ENCODE data around the gene ZBTB7A.
A peak's percentile ranks its signal among the peaks of the same experiment; 100 is the strongest.

The ZBTB7A gene

DNA sequence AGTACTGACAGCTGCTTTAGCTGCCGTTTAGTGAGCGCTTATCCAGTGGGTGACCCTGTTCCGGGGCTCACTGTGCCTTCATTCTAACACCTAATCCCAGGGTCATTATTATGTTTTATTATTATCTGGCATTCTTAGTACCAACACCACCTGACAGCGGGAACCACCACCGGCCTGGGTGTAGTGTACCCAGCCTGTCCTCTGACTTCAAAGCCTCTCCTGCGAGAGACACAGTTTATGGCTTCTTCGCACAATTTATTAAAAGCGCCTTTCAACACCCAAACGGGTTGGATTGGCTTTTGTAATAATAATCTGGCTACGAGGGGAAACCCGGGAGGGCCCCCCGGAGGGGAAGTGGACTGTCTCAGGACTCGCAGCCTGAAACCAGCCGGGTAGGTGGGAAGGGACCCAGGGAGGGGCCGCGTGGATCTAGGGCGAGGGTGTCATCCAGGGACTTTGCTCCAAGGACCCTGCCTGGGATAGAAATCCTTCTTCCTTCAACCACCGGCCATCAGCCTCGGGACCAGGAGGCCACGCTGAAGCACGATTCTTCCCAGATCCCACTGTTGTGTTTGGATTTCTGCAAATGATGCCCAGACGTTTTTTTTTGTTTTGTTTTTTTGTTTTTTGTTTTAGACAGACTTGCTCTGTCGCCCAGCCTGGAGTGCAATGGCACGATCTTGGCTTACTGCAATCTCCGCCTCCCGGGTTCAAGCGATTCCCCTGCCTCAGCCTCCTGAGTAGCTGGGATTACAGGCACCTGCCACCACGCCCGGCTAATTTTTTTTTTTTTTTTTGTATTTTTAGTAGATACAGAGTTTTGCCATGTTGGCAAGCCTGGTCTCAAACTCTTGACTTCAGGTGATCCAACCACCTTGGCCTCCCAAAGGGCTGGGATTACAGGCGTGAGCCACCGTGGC lies 1.6 kb upstream of the ZBTB7A start:
- DNase-seq (ENCODE audit: low read depth in 2 of 2) = no peak

DNA sequence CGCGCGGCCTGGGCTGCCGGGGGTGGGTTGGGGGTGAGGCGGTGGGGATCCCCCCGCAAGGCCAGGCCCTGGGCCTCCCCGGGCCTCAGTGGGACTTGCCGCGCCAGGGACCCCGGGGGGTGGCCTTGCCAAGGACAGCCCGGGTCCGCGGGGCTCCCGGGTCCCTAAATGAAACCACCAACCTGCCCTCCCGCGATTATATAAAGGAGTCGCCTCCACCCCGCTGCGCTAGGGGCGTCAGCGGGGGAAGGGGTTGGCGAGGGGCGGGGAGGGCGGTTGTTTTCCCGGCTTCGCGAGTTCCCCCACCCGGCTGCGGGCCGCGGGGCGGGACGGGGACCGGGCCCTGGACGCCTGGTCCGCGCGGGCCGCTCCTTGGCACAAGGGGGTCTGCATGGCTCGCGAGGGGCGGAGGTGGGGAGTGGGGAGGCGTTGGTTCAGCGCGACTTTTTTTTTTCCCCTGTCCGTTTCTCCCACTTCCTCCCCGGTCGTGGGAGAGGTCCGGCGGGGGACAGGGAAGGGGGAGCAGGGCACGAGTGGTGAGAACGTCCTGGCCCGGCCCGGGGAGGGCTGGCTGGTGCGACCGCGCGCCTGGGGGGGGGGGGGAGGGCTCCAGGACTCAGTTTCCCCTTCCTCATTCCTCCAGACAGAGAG lies 822 bp upstream of the ZBTB7A start:
- no peak for DNase-seq (ENCODE audit: low read depth in 2 of 2)

DNA sequence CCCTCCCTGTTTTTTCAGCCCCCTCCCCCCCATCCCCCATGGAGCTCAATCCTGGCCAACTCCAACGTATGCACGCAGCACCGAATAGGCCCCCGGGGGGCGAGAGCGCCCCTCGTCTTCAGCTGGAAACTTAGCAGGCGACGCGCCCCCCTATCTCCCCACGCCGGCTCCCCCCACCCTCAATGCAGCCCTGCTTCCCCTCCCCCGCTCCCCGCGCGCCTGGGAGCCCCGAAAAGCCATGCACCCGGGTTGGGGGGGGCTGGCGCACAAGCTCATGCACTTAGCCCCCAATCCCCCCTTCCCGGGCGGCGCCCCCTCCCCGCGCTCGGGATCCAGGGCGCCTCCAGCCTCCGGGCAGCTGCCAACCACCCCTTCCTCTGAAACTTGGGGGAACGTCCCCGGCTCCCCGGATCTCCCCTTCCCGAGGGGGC lies 508 bp downstream of the ZBTB7A start:
- peak in 1 of 2 donors; percentile 34 for DNase-seq (ENCODE audit: low read depth in 2 of 2)

DNA sequence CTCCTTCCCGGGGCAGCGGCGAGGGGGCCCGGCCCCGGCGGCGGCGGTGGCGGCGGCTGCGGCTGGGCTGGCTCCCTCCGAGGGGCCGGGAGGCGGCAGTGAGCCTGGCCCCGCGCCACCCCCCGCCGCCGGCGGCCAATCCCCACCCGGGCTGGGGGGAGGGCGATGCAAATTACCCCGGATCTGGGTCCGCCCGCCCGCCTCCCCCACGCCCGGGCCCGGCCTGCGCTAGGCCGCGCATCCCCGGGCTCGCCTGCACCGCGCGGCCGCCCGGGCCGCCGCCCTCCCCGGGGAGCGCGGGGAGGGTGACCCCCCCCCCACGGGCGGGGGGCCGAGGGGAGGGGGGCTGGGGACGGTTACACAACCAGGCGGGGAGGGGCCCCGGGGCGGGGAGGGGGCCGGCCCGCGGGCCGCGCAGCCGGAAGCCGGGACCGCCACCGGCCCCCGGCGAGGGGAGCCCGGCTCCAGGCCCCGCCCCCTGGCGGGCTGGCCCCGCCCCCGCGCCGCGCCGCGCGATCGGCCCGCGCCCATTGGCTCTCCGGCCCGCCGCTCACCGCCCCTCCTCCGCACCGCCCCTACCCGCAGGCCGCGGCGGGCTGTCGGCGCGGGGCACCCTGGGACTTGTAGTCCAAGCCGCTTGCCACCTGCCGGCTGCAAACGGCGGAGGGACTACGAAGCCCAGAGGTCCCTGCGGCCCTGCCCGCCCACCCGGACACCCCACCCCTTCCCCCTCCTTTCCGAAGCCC lies 1.1 kb downstream of the ZBTB7A start:
- DNase-seq (ENCODE audit: low read depth in 2 of 2) = peak; percentile 92 to 97

DNA sequence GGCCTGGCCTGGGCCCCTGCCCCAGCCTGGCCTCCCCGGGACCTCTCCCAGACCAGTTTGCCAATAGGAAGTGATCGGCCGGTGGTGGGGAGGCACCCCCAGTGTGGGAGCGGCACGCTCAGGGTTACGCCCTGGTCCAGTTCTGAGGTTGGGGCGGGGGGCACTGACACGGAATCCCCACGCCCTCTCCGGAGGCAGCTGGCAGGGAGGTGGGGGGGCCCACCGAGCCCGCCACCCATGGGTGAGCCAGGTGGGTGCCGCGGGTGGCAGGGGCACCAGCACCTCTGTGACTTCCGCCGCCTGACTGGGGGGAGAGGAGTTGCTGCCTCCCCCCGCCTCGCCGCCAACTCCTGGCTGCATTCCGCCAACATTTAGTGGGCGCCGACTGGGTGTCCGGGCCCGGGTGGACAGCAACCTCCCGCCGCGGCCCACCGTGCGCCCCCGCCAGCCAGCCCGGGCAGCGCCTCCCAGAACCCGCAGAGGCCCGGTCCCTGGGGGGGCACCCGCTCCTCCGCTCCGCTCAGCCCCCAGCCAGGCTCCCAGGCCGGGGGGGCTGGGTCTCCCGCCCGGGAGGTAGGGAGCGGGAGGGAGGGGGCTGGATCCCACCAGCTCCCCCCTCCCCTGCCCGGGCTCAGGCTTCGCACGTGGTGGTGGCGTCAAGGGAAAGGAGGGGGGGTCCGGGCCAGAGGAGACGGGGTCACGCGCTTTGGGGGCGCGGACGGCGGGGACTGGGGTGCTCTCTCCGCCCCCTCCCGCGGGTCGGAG lies 2.0 kb downstream of the ZBTB7A start:
- no peak for DNase-seq (ENCODE audit: low read depth in 2 of 2)

DNA sequence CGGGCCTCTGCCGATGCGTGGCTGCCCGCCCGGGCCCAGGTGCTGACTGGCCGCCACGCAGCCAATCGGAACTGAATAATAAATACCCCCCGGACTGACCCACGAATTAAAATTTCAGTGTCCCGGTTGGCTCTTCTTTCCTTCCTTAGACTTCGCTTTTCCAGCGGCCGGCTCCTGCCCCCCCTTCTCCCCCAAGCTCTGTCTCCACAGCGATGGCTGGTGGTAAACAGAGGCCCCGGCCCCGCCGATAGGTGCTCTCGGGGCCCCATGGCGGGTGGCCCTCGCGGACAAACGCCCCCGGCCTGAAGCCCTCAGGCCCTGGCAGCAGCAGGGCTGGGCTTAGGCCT lies 2.6 kb downstream of the ZBTB7A start:
- DNase-seq (ENCODE audit: low read depth in 2 of 2) = no peak

DNA sequence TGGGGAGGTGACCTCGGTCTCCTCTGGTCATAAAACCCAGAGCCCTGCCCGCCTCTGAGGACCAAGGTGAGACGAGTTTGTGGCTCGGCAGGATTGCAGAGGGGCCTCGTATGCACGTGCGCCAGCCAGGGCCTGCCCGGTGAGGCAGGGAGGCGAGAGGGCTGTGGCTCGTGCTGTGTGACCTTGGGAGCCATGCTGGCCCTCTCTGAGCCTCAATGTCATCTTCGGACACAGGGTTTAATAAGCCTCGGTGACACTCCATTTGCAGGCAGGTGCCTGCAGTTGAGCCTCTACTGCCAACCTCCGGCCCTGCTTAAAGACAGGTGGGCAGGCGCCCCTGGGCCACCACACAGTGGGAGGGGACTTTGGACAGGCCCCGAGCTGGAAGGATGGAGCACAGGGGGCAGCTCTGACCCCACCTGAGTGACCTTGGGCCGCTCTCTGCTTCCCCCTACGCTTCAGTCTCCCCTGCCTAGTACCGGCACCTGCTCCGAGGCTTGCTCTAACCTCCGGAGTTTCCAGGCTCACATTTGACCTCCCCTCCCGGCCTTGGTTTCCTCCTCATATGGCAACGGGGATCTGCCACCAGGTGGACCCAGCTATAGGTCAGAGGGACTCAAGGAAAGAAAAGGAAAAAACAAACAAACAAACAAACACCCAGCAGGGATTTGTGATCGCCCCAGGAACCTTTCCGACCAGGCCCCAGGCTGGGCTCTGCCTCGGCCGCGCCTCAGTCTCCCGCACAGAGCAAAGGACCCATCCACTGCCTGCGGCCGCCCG lies 3.1 kb downstream of the ZBTB7A start:
- no peak for DNase-seq (ENCODE audit: low read depth in 2 of 2)

DNA sequence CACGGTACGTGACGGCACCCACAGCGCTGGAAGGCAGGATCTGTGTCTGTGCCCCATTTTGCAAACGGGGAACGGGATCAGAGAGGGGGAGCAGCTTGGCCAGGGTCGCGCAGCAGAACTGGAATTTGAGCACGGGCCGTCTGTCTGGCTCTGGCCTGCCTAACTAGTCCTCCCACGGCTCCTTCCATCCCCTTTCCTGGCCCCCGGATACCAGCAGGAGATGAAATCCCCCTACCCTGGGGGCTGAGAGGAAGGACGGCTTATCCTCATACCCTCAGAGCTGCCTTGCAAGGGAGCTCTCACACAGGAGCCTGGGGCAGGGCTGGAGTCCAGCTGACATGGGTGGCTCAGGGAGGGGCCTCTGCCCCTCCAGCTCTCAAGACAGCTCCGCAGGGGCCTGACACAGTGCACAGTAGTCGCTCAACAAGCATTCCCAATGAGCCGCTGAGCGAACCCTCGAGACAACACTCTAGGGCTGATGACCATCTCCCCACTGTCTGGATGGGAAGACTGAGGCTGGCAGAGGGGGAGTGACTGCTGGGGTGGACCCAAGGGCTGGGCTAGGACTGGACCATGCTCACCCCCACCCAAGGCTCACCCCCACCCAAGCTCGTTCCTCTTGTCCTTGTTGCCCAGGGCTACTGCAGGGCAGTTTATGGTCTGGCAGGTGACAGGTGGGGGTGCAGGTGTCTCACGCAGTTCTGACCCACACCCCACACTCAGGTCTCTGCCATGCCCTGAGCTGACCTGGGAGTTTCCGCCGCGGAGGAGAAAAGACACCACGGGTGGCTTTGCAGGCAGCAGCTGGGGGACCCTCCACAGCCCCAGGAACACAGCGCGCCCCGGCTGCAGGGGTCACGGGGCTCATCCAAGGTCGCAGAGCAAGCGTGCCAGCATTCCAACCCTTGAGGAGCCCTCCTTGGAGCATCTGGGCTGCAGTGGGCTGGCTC lies 4.0 kb downstream of the ZBTB7A start:
- DNase-seq (ENCODE audit: low read depth in 2 of 2) = no peak

DNA sequence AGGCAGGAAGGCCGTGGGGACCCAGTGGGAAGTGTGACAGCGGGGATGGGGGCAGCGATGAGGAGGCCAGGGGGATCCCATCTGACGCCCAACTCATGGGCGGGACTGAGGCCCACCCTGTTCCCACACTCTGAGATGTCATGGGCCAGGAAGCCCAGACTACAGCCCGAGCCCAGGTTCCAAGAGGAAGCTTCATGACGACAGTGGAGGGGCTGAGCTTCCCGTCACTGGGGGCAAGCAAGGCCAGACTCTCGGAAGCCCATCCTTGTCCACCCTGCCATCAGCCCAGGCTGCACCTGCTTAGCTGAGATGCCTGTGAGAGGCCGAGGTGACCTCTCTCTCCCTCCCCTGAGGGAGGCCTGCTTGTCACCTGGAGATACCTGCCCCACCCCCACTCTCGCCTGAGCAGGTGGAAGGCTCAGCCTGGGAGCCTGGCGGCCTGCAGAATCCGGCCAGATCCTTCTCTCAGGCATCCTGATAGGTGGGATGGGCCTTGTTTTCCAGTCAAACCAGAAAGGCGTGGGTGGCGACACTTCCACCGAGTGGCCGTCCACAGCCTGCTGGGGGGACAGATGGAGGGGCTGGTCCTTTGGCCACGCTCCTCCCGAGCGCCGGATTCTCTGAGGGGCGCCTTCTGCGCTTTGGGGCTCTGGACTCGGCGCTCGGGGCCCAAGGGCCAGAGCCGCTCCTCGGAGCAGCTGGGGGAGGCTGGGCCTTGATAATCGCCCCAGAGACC lies 4.8 kb downstream of the ZBTB7A start:
- no peak for DNase-seq (ENCODE audit: low read depth in 2 of 2)

DNA sequence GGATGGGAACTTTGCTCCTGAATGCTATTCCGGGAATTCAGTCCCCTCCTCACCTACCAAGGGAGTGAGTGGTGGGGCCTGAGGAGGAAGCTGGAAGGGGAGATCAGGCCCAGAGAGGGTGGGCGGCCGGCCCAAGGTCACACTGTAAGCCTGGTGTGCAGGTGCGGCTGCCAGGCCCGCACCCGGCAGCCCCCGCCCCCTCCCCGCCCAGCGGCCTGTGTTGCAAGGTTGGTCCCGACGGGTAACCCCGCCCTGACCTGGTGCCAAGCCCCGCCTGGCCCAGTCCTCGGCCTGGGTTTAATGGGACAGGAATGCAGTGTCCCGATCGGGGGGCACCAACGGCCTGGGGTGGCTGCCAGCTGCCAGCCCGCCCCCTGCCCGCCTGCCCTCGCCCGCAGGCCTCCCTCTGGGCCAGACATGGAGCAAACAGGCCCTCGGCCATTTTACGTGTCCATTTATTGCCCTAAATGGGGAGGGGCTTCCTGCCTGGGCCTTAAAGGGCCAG lies 5.5 kb downstream of the ZBTB7A start:
- DNase-seq (ENCODE audit: low read depth in 2 of 2) = no peak

DNA sequence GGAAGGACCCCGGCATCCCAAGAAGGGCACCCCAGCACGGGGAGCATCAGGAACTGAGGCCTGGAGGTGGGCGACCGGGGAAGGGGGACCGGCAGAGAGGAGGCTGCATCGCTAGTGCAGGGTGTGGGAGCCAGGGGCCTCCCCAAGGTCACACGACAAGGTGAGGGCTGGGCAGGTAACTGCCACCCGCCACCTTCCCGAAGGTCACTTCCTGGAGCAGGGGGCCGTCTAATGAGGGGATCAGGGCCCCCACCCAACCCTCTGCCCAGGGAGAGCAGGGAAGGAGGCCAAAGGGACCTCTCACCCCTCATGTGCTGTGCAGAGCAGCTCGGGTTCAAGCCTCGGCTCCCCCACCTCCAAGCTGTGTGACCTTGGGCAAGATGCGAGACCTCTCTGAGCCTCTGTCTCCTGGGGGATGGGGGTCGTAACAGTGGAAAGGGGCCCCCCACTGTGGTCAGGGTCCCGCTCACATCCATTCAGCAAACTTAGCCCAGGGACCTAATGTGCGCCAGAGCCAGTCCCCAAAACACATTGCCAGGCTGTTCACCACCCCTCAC lies 6.0 kb downstream of the ZBTB7A start:
- DNase-seq (ENCODE audit: low read depth in 2 of 2) = no peak

DNA sequence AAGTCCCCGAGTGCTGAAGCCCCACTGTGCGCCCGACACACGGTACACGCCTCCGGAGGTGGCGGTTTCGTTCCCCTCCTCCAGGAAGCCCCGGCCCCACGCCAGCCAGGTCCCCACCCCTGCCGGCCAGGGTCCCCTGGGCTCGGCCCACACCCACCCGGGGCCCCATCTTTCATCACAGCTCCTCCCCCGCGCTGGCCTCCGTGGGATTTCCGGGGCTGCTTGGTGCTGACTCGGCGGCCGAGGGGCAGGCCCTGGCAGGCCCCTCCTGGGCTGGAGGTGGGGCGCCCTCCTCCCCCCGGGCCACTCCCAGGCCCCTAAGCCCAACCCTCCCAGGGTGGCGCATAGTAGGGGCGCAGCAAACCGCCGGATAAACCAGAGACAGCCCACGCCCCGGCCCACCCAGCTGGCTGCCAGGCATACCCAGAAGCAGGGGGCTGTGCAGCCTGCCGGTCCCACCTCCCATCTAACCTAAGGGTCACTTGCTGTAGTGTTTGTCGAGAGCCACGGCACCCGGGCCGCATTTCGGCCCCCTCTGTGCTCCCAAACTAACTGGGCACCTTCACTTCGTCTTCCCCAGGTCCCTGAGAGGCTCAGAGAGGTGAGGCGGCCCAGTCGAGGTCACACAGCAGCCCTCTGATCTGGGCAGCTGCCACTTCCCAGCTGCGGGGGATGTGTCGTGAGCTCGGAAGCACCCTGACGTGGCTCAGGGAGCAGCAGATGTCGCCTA lies 6.6 kb downstream of the ZBTB7A start:
- DNase-seq (ENCODE audit: low read depth in 2 of 2) = peak; percentile 53 to 67

DNA sequence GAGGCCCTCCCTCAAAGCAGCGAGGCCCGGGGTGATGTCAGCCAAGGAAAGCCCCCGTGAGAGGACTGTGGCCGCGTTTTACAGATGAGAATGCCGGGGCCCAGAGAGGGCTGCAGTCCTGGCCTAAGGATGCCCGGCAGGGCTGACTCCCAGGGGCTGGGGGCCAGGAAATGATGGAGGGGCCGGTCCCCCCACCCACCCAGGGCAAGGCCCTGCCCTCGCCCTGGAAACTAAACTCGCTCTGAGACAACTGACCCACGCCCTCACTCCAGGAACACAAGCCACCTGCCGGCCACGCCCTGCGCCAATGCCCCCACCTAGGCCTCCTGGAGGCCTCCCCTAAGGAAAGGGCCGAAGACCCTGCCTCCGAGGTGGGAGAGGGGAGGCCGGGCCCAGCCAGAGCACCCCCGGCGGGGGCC lies 7.2 kb downstream of the ZBTB7A start:
- no peak for DNase-seq (ENCODE audit: low read depth in 2 of 2)

DNA sequence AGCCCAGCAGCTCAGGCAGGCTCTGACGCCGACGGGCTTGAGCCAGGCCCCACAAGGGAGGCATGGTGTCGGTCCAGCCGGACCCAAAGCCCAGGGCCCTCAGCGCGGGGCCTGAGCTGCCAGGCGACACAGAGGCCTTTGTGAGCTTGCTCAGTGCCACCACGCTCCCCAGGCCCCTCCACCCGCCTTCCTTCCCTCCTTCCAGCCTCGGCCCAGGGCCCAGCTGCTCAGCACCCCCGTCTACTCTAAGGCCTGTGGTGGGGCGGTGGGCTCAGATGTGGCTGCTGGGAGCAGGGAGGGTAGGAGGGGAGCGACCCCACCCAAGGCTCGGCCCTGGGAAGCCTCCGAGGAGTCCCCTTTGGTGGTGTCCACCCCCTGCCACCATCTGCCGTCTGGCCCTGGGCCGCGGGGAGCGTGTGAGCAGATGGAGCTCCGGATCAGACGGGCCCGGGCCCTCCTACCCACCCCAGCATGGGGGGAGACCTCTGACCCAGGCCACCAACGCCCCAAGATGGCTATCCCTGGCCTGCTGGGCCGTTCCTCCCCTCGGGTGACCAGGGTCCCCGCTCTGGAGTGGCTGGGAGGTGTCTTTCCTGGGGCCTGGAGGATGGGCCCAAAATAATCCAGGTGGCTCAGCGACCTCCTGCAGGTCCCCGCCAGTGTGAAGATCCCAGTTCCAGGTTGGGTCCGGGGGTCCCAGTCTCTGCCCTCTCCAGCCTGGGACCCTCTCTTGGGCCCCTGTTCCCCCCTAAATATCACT lies 7.8 kb downstream of the ZBTB7A start:
- DNase-seq (ENCODE audit: low read depth in 2 of 2) = no peak

DNA sequence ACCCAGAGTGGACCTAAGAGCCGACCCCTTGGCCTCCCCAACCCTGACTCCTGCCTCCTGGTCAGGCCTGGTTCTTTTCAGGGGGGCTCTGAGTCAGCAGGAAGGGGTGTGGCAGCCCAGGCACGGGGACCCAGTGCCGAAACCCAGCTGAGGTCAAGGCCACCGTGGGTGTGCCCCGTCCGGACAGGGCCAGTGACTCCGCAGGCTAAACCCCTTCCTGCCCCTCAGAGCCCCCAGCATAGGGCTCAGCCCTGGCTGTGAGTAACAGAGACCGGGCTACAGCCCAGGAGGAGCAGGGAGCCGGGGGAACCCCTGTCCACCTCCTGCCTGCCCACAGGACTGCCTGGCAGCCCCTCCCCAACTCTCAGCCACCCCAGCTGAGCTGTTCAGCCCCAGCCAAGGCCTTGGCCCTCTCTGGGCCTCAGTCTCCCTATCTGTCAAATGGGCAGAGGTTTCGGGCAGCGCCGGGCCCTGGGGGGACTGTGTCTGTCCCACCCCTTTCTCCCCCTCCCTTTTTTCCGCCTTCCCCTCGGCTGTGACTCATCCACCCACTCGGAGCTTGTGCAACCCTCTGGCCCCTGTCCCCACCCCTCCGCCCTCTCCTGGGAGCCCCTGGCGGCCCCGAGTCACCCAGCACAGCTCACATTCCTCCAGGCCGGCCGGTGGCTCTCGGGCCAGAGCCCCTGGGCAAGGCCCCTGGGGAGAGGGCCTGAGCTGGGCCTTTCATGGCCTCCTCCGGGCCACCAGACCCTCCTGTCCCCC lies 8.6 kb downstream of the ZBTB7A start:
- DNase-seq (ENCODE audit: low read depth in 2 of 2) = peak; percentile 61 to 62

DNA sequence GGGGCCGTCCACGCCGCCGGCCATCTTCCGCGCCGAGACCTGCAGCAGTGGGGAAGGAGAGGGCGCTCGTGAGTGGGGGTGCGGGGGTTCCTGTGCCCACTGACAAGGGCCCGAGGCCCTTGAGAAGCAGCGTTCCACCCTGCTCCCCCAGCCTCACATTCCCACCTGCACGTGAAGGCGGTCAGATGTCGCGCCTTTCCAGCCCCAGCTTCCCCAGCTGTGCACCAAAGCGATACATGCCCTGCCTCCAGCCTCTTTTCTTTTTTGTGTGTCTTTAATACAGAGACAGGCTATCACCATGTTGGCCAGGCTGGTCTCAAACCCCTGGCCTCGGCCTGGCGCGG lies 11.5 kb downstream of the ZBTB7A start:
- no peak for DNase-seq (ENCODE audit: low read depth in 2 of 2)

Data from stimulated activated CD8-positive, alpha-beta memory T cell treated with anti-CD3 and anti-CD28 coated beads, Interleukin-15, amount 100 ng/mL, for 4 hours (primary cell).